Subcutaneous preadipocyte (primary cell): ENCODE results near the gene ANKRD35. TPM values are rescaled to one million over a fixed set of nuclear protein-coding genes. Genes with fewer than 3 reads are reported as not detected.

Experiments used
- small RNA-seq: library from RNA; depleted of rRNA; stranded (forward); fragments of <200 nt; gene quantifications from one replicate; pipeline ENCODE3, GENCODE V24; 2012
- total RNA-seq: library from RNA; depleted of rRNA; stranded (reverse); fragments of >200 nt; gene quantifications from 2 replicates; pipeline ENCODE4 v1.2.3, GENCODE V29; 2012

The ANKRD35 gene, protein sequence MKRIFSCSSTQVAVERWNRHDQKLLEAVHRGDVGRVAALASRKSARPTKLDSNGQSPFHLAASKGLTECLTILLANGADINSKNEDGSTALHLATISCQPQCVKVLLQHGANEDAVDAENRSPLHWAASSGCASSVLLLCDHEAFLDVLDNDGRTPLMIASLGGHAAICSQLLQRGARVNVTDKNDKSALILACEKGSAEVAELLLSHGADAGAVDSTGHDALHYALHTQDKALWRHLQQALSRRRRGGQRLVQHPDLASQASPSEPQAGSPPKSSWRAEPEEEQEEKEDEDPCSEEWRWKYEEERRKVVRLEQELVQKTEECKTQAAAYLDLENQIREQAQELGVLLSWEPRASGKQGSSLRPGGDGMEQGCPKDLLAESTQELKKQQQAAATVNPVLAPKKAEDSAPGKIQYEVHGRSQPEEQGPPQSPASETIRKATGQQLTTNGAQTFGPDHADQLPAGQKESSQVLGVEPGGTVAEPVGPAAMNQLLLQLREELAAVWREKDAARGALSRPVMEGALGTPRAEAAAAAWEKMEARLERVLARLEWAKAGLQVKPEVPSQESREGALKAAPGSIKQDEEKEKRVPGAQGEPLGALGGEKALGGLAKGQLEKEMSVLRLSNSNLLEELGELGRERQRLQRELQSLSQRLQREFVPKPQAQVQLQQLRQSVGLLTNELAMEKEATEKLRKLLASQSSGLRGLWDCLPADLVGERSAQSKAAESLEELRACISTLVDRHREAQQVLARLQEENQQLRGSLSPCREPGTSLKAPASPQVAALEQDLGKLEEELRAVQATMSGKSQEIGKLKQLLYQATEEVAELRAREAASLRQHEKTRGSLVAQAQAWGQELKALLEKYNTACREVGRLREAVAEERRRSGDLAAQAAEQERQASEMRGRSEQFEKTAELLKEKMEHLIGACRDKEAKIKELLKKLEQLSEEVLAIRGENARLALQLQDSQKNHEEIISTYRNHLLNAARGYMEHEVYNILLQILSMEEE
- total RNA-seq, result 2.9 and 5.3 TPM in 2 replicates

DNA sequence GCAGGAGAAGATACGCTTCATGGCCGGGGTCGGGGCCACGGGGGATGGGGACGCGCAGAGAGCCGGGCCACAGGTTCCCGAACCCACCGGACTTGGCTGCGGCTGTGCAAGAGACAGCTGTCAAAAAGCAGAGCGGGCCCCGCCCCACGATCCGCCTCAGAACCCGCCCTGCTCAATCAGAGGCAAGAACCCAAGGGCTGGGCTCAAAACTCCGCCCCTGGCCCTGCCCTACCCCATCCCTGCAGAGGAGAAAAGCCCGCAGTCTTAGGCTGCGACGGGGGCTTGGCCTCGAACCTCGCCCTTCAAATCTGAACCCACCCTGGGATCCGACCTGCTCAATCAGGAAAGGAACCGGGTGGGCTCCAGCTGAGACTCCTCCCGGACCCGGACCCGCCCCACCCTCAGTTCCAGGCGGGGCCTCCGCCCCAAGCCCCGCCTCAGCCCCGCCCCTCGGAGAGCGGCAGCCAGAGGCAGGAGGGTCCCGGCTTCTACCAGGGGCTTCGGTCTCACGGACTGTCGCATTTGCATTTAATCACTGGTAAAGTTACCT lies at the start of gene ANKRD35:
TSS of gene ANKRD35 (minus strand) at position 129 of the 550 bp plus-strand sequence. CDS start at position 21, 108 bp downstream.

DNA sequence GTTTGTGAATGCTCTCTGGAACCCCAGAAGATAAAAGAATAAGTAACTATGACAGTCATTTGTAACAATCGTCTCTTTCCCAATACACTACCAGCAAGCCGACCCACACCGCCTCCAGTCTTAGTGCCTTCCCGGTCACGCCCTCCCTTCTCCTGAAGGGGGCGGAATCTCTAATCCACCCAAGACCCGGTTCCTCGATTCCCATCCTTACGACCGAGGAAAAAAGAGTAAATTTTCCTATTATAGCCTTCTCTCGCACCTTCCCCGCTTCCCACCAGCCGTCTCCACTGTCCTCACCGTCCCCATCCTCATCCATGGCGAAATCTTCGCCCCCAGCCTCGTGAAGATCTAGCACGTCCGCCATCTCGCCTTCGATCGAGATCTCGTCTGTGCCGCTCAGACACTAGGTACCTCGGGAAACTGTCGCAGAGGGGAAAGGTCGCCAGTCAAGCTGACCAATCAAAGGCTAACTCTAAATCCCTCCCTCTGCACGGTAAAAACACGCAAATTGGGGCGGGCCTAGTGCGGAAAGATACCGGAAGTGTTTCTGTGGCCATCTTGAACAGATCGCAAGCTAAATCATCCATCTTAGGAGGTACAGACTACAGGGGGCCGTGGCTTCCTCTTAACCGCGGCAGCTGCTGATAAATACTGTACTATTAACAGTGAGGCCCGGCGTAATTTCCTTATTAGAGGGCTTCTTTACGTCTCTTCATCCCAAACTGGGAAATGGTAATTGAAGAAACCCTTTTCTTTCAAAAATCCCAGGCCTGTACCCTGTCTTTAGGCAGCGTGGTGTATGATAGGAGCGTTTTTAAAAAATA lies 41.6 kb upstream of the ANKRD35 start, which contains the start of gene RBM8A:
TSS of gene RBM8A (minus strand) at position 422 of the 824 bp plus-strand sequence. CDS start at position 364, 58 bp downstream.

DNA sequence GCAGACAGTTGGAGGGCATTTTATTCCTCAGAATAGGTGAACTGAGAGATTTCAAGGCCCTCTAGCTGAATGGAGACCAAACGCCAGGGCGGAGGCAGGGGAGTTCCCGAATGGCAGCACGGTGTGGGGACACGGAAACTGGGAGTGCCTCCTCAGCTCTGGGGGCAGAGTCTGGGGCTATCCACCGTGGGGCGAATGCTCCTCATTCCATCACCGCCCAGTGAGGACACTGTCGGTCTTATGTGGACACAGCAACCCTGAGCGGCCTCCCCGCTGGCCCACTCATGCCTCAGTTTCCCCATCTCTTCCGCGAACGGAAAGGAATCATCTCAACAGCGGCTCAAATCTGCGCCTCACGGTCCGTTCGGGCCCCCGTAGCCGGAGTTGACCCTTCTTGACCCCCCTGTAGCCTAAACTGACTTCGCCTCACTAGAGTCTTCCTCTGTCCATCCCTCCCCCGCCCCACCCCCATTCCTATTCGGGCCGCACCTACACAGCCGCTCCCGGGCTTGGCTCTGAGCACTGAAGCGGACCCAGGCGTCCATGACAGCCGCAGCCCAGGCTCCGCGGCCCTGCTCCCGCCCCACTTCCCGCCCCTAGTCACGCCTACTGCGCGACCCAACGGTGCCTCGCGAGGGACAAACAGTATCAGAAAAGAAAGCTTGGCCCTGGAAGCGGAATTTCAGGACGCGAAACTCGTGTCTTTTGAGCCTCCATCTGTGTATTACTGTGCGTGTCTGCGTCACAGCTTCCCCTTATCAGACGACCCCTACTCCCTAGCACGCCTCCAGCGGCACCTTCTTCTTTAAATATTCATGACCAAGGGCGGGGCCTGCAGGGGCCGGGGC lies 32.7 kb upstream of the ANKRD35 start, which contains the start of gene PEX11B:
TSS of gene PEX11B (minus strand) at position 574 of the 848 bp plus-strand sequence. CDS start at position 545, 29 bp downstream.

DNA sequence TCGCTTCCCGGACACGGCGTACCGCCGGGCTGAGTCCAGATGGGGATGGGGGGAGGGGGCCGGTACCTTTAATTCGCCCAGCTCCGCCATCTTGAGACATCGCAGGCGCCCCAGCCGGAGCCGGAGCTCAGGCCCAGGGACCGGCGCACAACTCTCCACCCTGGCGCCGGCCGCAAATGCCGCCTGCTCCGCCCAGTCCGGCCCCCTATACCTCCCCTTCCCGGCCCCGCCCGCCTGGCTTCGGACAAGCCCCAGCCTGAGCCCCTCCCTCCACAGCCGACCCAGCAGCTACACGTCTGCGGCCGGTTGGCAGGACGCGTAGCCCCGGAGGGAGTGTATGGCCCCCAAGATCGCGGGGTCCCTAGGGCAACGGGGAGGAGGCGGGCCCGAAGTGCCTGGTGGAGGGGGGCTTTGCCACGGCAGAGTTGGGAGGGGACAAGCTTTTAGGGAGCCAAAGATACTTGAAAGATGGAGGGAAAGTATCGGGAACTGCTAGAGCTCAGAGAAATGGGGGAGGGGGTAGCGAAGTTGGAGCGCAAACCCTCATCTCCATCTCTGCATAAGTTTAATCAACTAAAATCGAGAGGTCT lies 26.7 kb downstream of the ANKRD35 start, which contains the start of gene PIAS3:
TSS of gene PIAS3 (minus strand) at position 181 of the 590 bp plus-strand sequence. CDS start at position 90, 91 bp downstream.

DNA sequence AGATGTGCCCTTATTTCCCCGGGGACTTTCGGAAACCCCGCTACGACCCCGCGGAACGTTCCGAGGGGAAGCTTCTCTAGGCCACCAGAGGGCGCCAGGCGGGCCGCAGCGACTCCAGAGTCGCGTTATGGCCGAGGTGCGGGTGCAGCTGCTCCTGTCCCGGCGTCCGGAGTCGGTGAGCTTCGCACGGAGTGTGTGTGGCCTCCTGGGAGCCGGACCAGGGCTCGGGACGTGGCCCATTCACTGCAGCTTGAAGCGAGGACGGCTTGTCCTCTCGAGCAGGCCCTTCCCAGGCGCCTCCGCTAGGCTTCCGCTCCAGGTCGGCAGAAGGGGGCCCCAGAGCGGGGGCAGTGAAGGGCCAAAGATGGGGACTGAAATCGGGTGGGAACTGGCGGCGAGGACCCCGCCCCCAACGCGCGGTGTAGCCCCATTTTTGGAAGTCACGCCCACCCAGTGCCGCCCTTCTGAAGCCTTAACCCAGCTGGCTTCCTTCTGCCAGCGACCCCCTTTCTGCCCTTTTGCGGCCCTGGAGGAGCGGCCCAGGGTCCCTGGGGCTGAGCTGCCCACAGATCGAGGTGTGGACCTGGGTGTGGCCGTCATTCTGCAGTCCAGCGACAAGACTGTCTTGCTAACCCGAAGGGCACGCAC lies 40.0 kb downstream of the ANKRD35 start, which contains the start of gene NUDT17:
TSS of gene NUDT17 (plus strand) at position 117 of the 648 bp plus-strand sequence. CDS start at position 128, 11 bp downstream.

DNA sequence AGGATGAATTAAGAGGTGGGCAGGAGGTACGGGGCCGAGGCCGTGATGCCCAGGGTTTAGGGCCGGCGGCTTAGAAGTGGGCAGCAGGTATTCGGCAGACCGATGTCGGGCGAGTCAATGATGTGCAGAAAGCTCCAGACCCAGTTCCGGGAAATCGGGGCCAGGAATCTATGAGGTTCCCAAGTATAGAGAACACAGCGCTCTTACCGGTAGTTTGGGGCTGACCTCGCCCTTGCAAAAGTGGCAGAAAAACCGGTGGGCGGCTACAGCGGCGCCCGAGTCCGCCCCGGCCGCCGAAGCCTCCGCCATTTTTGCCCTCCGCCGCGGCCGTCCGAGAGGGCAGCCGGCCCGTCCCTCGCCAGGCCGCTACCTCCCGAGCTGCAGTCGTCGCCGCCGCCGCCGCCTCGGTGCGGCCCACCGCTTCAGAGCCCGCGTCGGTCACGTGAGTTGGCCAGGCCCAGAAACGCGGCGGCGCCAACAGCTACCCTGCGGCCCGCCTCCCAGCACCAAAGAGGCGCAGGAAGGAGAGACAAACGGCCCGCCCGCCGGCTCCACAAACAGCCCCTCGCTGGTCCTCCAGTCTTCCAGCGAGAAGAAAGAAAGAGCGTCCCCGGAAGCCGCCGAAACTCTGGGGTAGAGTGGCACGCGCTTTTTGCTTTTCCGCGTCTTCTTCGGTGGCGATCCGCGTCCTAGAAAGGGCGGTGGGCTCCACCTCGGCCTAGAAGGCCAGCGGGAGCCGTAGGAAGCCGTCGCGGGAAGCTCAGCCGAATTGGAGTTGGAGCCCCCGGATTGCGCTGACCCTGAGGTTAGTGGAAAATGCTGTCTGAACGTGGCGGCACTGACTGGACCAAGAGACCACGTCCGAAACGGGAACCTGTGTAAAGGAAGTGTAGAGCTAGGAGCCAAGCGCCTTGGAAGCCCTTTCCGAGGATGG lies 61.8 kb downstream of the ANKRD35 start, which contains the start of the genes POLR3C and RNF115:
TSS of gene POLR3C (plus strand) at position 636 of the 934 bp plus-strand sequence. CDS start 1,577 bp downstream, outside the sequence.
TSS of gene RNF115 (minus strand) at position 531 of the 934 bp plus-strand sequence. CDS start at position 309, 222 bp downstream.

Small RNA genes within 50 kb of the gene (small RNA-seq; reads per million reads assigned to genes)
- not detected for gene MIR6736

Other genes starting within 250 kb of the ANKRD35 start
- gene PDZK1, start 178.5 kb downstream of the ANKRD35 start, total RNA-seq, result 0.39 TPM in 1 of 2 replicates, not detected in the other
- not detected in 2 replicates for gene CD160, start 166.4 kb downstream of the ANKRD35 start, total RNA-seq
- 13.6 and 19.7 TPM in 2 replicates for gene RNF115, start 61.8 kb downstream of the ANKRD35 start, total RNA-seq
- gene POLR3C, start 61.7 kb downstream of the ANKRD35 start, total RNA-seq, result 47.9 and 51.8 TPM in 2 replicates
- 1.1 and 1.2 TPM in 2 replicates for gene NUDT17, start 40.2 kb downstream of the ANKRD35 start, total RNA-seq
- 19.8 and 21.3 TPM in 2 replicates for gene PIAS3, start 26.8 kb downstream of the ANKRD35 start, total RNA-seq
- 34.9 and 96.2 TPM in 2 replicates for gene ITGA10, start 24.2 kb upstream of the ANKRD35 start, total RNA-seq
- 18.4 and 24.3 TPM in 2 replicates for gene PEX11B, start 32.9 kb upstream of the ANKRD35 start, total RNA-seq
- 59.4 and 71.3 TPM in 2 replicates for gene RBM8A, start 41.6 kb upstream of the ANKRD35 start, total RNA-seq
- 29.4 and 36.6 TPM in 2 replicates for gene LIX1L, start 72.2 kb upstream of the ANKRD35 start, total RNA-seq
- gene ANKRD34A, start 78.7 kb upstream of the ANKRD35 start, total RNA-seq, result 1.1 and 2.0 TPM in 2 replicates
- 10.0 and 12.1 TPM in 2 replicates for gene POLR3GL, start 78.8 kb upstream of the ANKRD35 start, total RNA-seq
- 78.2 and 237 TPM in 2 replicates for gene TXNIP, start 110.7 kb upstream of the ANKRD35 start, total RNA-seq
- gene HJV, start 135.9 kb upstream of the ANKRD35 start, total RNA-seq, result not detected in 2 replicates